GM18499 (cell line): ENCODE measurements around the gene IRX5.

Experiments used
- ATAC-seq: cut with Tn5 transposase; IDR thresholded peaks from one replicate; pipeline ENCODE4 v1.9.1; 2021; ENCODE audit warnings: moderate number of reproducible peaks; ENCODE audit not compliant: insufficient read depth, unreplicated experiment

Gene IRX5

DNA sequence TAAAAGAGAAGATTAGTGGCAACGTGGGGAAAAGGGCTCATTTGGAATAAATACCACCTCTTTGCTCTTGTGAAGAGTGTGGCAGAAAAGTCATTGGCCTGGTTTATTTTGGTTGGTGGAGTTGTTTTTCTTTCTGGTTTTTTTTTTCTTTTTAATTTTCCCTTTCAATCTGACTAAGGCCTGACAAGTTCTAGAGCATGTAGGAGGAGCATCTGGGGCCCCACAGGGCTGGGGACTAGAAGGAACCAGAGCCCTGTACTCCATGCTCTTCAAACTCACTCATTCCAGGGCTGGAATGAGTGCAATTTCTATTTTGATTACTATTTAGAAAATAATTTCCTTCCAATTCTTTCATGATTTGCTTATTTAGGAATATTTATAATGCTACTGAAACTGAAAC lies 13.3 kb downstream of the IRX5 start:
- ATAC-seq, result no peak

DNA sequence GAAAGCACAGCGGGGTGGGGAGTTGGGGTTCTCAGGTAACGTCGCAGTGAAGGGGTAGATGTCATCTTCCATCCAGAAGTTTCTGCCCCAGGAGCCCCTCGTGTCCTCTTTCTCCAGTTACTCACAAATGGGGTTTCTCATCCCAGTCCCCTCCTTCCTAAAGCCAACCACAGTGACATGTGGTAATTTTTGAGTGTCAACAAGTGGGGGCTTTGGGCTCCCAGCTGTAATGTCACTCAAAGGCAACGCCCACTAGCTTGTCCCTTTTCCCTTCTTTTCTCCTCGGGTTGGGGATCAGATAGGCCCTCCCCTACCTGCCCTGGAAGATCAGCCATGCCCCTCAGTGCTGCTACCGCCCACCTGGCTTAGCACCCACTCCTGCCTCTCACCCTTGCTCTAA lies 14.4 kb downstream of the IRX5 start:
- no peak for ATAC-seq

DNA sequence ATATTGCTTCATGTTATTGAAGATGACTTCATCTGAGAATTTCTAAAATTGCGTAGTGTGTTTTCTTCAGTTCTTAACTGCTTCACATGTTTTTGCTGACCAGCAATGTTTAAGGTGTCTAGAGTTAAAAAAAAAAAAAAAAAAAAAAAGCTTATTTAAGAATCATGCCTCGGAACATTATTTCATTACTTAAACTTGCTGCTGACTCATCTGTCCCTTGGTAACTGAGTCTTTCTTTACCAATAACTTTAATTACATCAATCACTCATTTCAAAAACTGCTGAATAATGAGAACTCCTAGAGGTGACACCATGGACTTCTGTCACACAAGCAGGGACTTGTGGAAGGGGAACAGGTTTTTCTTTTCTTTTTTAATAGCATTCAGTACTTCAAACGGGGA lies 16.2 kb downstream of the IRX5 start:
- no peak for ATAC-seq

DNA sequence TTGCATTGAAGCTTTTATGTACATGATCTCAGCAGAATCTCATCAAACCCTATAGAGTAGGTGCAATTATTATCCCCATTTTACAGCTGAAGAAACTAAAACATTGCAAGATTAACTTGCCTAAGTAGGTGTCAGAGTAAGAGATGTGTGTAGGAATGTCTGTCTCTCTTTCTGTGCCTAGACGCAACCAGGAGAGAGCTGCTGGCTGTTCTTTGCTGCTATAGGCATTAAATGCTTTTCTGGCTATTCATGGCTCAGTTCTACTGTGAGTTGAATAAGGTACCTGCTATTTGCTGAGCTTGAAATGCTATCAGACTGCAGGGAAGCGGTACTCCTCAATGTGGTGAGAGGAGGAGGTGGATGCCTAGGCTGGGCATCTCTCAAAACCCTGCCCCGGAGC lies 17.0 kb downstream of the IRX5 start:
- ATAC-seq, result no peak

DNA sequence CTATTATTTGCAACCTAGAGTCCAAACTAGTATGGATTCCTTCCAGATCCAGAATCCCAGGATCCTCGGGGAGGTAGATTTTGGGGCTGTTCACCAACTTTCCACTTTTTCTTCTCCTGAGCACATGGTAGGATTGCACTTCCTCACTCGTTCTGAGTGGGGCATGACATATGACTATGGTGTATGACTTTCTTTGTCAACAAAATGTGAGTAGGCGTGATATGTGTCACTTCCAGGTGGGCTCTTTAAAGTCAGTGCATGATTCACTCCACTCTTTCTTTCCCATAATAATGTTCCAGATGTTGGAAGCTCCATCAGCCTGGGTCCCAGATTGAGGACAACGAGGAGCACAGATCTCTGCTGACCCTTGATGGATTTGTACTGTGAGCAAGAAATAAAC lies 21.5 kb downstream of the IRX5 start:
- ATAC-seq, result no peak

DNA sequence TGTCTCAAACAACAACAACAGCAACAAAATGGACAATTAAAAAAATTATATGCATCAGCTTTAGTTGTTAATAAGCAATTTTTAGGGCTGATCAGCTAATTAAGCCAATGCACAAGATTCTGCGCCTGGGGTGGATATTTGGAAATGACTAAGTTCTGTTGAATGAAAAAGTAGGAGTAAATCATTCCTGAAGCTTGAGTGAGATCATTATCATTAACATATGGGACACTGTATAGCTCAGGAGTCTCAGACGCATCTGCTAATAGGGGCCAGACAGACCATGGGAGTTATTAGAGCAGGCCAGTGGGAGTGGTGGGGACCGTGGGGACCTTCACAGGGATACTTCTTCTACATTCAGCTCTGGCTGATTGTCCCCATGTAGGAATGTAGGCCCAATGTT lies 22.8 kb downstream of the IRX5 start:
- no peak for ATAC-seq

DNA sequence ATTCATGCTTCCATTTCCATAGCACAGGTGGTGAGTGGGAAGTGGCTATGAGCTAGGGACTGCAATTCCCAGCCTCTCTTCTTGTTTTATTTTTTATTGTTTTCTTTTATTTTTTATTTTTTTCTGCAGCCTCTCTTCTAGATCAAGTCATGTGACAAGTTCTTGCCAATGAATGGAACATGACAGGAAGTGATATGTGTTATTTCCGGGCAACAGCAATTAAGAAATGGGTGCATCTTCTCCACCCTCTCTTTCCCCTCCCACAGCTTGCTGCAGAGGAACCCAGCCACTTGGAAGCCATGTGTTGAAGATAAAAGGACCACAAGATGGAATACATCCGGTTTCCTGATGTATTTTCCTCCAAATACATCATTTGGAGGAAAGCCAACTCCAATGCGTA lies 23.6 kb downstream of the IRX5 start:
- ATAC-seq, result no peak

DNA sequence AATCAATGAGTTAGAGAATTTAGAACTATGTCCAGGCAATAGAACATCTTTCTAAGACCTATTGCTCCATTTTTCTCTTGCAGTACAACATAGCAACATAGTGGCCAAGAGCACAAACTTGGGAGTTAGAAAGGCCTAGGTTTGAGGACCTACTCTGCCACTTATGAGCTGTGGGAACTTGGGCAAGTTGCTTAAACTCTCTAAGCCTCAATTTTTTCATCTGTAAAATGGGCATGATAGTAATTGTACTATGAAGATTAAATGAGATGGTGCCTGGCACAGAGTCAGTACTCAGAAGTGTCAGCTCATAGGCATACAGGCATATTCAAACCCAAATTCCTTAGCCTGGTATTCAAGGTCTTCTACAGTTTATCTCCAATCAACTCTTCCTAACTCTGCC lies 25.1 kb downstream of the IRX5 start:
- ATAC-seq, result no peak

DNA sequence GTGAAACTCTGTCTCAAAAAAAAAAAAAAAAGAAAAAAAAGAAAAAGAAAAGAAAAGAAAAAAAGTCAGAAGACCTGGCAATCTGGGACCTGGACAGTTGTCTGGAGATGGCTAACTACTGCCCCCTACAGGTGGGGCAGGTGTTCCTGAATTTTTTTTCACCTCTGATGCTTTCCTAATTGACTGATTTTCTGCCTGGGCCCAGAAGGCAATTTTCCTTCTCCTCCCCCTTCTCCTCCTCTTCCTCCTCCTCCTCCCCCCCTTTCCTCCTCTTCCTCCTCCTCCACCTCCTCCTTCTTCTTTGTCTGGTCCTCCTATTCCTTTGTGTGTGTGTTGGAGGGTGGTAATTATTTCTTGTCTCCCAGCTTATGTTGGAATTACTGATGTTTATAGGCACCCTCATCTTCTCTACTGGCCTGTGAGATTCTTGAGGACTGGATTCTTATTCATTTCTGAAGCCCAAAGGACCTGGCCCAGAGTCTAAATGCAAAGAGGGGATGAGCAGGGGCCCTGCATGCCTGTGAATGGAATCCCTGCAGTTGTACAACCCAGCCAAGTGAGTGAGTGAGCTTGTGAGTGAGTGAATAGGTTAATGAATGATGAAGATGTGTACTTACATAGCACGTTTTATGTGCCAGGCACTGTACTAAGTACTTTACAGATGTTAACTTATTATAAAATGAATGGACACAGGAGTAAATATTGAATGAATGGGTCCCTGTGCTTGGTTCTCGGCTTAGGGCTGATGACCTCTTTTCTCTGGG lies 26.9 kb downstream of the IRX5 start:
- no peak for ATAC-seq

DNA sequence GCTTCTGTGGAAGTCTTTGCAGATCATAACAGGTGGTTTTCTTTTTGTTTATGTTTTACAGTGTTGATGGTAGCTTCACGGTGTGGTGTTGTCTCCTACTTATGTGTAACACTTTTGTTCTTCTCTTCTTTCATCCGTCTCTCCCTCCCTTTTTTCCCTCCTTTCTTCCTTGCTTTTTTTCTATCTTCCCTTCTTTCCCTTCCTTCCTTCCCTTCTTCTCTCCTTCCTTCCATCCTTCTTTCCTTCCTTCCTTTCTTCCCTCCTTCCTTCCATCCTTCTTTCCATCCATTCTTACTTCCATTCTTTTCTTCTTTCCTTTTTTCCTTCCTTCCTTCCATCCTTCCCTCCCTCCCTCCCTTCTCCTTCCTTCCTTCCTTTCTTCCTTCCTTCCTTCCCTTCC lies 31.4 kb downstream of the IRX5 start:
- ATAC-seq, result no peak

DNA sequence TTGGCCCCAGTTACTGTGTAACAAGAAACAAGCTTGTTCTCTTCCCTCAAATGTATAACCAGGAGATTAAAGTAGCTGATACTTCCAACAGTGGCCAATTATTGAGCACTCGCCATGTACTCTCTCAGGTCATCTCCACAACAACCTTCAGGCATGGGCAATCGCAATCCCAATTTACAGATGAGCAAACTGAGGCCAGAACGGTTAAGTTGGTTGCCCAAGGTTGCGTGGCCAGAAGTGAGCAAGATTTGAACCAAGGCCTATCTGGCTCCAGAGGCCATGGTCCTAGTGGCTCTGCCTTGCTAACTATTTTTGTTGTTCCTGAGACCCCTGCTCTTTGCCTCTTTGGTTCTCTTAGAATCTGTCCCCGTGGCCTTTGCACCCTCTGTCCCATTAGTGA lies 33.6 kb downstream of the IRX5 start:
- ATAC-seq, result no peak

DNA sequence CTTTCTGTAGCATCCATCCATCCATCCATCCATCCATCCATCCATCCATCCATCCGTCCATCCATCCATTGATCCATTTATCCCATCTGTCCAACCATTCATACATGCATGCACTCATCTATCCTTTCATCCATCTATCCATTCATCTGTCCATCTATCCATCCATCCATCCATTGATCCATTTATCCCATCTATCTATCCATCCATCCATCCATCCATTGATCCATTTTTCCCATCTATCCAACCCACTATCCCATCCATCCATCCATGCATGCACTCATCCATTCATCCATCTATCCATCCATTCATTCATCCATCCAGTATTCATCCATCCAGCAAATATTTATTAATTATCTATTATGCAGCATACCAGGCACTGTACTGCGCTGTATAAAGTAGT lies 34.8 kb downstream of the IRX5 start:
- ATAC-seq, result no peak

DNA sequence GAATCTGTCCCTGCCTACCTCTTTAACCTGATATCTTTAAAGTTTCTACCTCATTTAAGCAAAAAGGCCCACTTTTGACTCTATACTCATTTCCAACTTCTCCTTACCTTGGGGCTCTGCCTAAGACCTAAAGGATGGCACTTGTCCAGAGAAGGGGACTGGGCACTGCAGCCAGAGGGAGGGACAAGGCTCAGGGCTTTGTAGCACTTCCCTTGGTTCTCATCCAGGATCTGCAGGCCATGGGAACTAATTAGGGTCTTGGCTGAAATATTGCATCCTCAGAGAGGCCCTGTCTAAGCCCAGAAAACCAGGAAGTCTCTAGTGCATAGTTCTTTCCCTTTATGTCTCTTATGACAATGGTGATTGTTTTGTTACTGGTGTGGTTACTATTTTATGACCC lies 37.3 kb downstream of the IRX5 start:
- ATAC-seq, result no peak

DNA sequence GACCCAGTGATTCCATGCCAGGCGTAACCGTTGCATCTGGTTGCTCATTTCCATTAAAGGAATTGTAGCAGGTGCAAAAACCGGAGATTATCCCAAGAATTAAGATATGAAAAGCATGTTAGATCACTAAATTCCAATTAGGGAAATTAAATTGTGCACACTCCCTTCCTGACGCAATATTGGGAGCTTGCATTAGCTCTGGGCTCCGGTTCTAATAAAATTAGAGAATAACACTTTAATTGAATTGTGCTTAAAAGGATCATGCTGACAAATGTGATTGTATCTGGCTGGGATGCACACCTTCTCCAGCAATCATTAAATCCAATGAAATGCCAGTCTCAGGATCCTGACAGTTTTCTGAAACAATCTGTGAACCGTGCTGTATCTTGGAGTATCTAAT lies 38.1 kb downstream of the IRX5 start:
- no peak for ATAC-seq

DNA sequence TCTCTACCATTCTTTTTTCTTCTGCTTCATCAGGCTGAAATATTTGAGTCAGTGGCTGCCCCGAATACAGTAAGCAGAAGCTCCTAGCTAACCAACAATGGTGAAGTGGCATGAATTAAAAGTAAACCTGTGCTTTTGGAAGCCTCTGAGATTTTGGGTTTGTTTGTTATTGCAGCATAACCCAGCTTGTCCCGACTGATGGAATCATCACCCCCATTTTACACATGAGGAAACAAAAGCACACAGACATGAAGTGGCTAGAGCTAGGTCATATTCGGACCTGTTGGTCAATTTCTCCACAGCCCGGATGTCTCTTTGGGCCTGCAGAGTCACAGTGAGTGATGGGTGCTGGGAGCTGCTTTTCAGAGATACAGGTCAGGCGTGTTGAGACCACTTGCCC lies 39.4 kb downstream of the IRX5 start:
- ATAC-seq, result no peak

DNA sequence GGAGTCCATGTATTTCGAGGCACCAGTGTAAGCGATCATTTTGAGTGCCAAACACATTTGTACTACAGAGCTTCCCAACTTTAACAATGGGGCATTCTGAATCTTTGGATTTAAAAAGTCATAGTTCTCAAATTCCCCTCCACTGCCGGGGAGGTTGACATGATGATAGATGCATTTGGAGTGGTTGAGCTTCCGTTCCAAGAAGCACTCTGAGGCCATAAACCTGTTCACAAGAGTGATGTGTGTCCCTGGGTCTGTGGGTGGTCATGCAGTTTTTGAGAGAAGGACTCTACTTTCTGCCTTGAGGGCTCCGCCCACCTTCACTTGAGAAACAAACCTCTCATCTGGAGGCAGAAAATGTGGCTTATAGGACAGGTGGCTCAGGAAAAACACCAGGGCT lies 43.7 kb downstream of the IRX5 start:
- ATAC-seq, result no peak

DNA sequence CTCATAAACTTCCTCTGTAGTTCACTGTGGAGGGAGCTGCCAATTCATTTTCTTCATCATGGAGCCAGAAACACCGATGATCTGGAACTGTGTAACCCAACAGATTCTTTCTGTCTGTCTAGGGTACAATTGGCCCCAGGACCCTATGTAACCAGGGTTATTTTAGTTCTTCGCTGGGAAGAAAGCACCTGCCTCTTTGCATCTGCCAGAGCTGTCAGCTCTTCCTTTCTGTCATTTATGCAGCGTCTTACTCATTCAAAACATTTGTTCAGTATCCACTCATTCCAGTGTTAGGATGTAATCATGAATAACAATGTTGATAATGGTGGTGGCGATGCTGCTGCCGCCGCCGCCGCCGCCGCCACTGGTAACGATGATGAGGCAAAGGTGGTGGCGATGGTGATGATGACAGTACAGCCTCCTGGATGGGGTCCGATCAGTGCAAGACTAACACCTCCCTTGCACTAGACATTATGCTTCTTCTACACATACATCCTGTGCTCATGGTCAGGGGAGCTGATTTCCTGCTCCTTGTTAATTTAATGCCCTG lies 46.1 kb downstream of the IRX5 start:
- no peak for ATAC-seq

DNA sequence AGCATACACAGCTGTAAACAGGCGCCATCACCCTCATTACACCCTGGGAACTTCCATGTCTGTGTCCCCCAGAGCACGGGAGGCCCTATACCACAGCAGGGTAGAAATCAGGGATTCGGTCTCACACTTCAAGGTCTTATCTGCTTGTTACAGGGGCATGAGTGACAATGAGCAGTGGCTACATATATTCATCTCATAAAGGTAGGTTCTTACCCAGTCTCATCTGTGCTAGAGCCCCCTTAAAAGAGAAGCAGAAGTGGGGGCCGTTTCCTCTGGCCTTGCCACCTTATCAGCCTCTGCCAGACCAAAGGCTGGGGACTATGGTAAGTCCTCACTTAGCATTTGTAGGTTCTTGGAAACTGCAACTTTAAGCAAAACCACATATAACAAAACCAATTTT lies 46.5 kb downstream of the IRX5 start:
- no peak for ATAC-seq

DNA sequence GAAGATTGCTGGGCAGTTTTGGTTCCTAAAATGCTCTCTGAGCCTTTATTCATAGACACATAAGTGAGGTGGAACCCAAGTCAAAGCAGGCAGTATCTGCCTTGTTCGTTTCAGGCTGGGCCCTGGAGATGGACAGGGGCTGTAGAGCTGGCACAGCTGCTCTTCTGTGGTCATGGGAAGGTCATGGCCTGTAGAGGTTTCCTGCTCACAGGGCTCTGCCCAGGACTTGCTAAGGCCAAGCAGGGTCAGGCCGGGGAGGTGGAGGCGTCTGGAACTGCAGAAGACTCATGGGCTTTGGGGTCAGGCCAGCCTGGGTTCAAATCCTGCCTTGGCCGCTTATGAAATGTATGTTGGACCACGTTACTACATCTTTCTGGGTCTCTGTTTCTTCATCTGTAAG lies 50.2 kb downstream of the IRX5 start:
- no peak for ATAC-seq
